ENCODE data around the gene TMEM272. TPM values are rescaled to one million over a fixed set of nuclear protein-coding genes. Genes with fewer than 3 reads are reported as not detected.

Gene TMEM272
- polyA plus RNA-seq, 1 donor (not counting 4 experiments of a cell fraction or from before 2014, with no cell fraction given) = not detected

GRCh38 chr13:51867062-51867461 lies 22.1 kb upstream of the TMEM272 start:
- H3K79me2 ChIP-seq (ENCODE audit: control insufficient read depth, insufficient read depth, low read length) = no peaks in the 10 kb centered on the region
- H2AFZ ChIP-seq (ENCODE audit: control insufficient read depth, low read length) = no peak overlapping the region
- DNase-seq (ENCODE audit: low read depth, low spot score) = no peak
- FAIRE-seq = no peak
- H4K20me1 ChIP-seq (ENCODE audit: control insufficient read depth, extremely low read depth, insufficient read depth, low read length) = no peaks in the 10 kb centered on the region
- no peak overlapping the region for H3K9ac ChIP-seq (ENCODE audit: control insufficient read depth, extremely low read depth, insufficient read depth, low read length)
- peaks cover 5% of the 10 kb centered on the region for H3K27me3 ChIP-seq (ENCODE audit: control insufficient read depth, extremely low read depth, insufficient read depth, low read length)
- H3K4me2 ChIP-seq (ENCODE audit: control insufficient read depth, extremely low read depth, insufficient read depth, low read depth, low read length) = no peak overlapping the region
- dilution Hi-C loops (cut with MboI; ENCODE audit: extremely low pct_ligation_motif_present, low sequenced_read_pairs) = no loop called here
- H3K27ac ChIP-seq (ENCODE audit: control insufficient read depth, insufficient read depth, low read length) = no peak overlapping the region
- H3K36me3 ChIP-seq (ENCODE audit: control insufficient read depth in 2 of 2, extremely low read depth in 1 of 2, insufficient read depth in 2 of 2, low read length in 2 of 2) = no peaks in the 10 kb centered on the region
- no peaks in the 10 kb centered on the region for H3K9me1 ChIP-seq (ENCODE audit: control insufficient read depth, extremely low read depth, insufficient read depth, low read length)
- TF ChIP-seq, protein P1, sequence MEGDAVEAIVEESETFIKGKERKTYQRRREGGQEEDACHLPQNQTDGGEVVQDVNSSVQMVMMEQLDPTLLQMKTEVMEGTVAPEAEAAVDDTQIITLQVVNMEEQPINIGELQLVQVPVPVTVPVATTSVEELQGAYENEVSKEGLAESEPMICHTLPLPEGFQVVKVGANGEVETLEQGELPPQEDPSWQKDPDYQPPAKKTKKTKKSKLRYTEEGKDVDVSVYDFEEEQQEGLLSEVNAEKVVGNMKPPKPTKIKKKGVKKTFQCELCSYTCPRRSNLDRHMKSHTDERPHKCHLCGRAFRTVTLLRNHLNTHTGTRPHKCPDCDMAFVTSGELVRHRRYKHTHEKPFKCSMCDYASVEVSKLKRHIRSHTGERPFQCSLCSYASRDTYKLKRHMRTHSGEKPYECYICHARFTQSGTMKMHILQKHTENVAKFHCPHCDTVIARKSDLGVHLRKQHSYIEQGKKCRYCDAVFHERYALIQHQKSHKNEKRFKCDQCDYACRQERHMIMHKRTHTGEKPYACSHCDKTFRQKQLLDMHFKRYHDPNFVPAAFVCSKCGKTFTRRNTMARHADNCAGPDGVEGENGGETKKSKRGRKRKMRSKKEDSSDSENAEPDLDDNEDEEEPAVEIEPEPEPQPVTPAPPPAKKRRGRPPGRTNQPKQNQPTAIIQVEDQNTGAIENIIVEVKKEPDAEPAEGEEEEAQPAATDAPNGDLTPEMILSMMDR (optimal IDR thresholded peaks at IDR 0.05 in 1 of 3, IDR thresholded peaks at IDR 0.05 in 1 of 3, conservative IDR thresholded peaks at IDR 0.05 in 1 of 3; ENCODE audit: extremely low read depth in 1 of 3, insufficient read depth in 2 of 3, low read length in 3 of 3) = no peak
- TF ChIP-seq EZH2 (IDR thresholded peaks at IDR 0.05; ENCODE audit: low read length) = no peak
- H3K4me3 ChIP-seq (ENCODE audit: control insufficient read depth in 2 of 3, extremely low read depth in 1 of 3, insufficient read depth in 2 of 3, low read depth in 1 of 3, low read length in 3 of 3) = no peak overlapping the region
- no peaks in the 10 kb centered on the region for H3K9me3 ChIP-seq (ENCODE audit: control insufficient read depth, low read depth, low read length)
- H3K4me1 ChIP-seq (ENCODE audit: control insufficient read depth, extremely low read depth, insufficient read depth, low read length) = no peaks in the 10 kb centered on the region

GRCh38 chr13:51865838-51866237 lies 20.9 kb upstream of the TMEM272 start:
- Histone ChIP-seq H2AFZ (ENCODE audit: control insufficient read depth, low read length) (no peak overlapping the region), H3K4me3 (ENCODE audit: control insufficient read depth in 2 of 3, extremely low read depth in 1 of 3, insufficient read depth in 2 of 3, low read depth in 1 of 3, low read length in 3 of 3) (no peak overlapping the region), H3K4me1 (ENCODE audit: control insufficient read depth, extremely low read depth, insufficient read depth, low read length) (no peaks in the 10 kb centered on the region), H3K9me3 (ENCODE audit: control insufficient read depth, low read depth, low read length) (no peaks in the 10 kb centered on the region), H3K9me1 (ENCODE audit: control insufficient read depth, extremely low read depth, insufficient read depth, low read length) (no peaks in the 10 kb centered on the region), H3K4me2 (ENCODE audit: control insufficient read depth, extremely low read depth, insufficient read depth, low read depth, low read length) (no peak overlapping the region), H3K79me2 (ENCODE audit: control insufficient read depth, insufficient read depth, low read length) (no peaks in the 10 kb centered on the region), H3K27ac (ENCODE audit: control insufficient read depth, insufficient read depth, low read length) (no peak overlapping the region), H3K9ac (ENCODE audit: control insufficient read depth, extremely low read depth, insufficient read depth, low read length) (no peak overlapping the region), H3K27me3 (ENCODE audit: control insufficient read depth, extremely low read depth, insufficient read depth, low read length) (peaks cover 5% of the 10 kb centered on the region), H4K20me1 (ENCODE audit: control insufficient read depth, extremely low read depth, insufficient read depth, low read length) (no peaks in the 10 kb centered on the region), H3K36me3 (ENCODE audit: control insufficient read depth in 2 of 2, extremely low read depth in 1 of 2, insufficient read depth in 2 of 2, low read length in 2 of 2) (no peaks in the 10 kb centered on the region)
- FAIRE-seq = no peak
- no peak for DNase-seq (ENCODE audit: low read depth, low spot score)
- TF ChIP-seq, protein P1 (optimal IDR thresholded peaks at IDR 0.05 in 1 of 3, IDR thresholded peaks at IDR 0.05 in 1 of 3, conservative IDR thresholded peaks at IDR 0.05 in 1 of 3; ENCODE audit: extremely low read depth in 1 of 3, insufficient read depth in 2 of 3, low read length in 3 of 3) = no peak
- no peak for TF ChIP-seq EZH2 (IDR thresholded peaks at IDR 0.05; ENCODE audit: low read length)
- dilution Hi-C loops (cut with MboI; ENCODE audit: extremely low pct_ligation_motif_present, low sequenced_read_pairs) = no loop called here
